PC-3 (cell line): ENCODE results near the gene EPB41L1.

Experiments used
- CTCF ChIP-seq: fragments of 300-600 bp; sonication (generic); conservative IDR thresholded peaks from 2 replicates; pipeline ENCODE4 v1.5.1; 2017; ENCODE audit warnings: antibody characterized with exemption, low read depth, mild to moderate bottlenecking, low read length
- EZH2 ChIP-seq: fragments of 300-600 bp; sonication (generic); IDR thresholded peaks from one replicate; pipeline ENCODE4 v1.6.1; 2017; ENCODE audit warnings: antibody characterized with exemption, mild to moderate bottlenecking, low read length; ENCODE audit not compliant: unreplicated experiment
- EZH2phosphoT487 ChIP-seq: fragments of 300-600 bp; sonication (generic); IDR thresholded peaks from 2 replicates; pipeline ENCODE4 v1.6.1; 2018; ENCODE audit warnings: mild to moderate bottlenecking, antibody characterized with exemption, low read length, borderline replicate concordance

GRCh38 chr20:36173451-36173933 is 19.0 kb downstream of the EPB41L1 start:
- TF ChIP-seq CTCF, result no peak
- TF ChIP-seq EZH2, result no peak
- TF ChIP-seq EZH2phosphoT487, result no peak
